Adrenal gland (tissue), 5 donors: Measurements from ENCODE around the gene RBL2.
"Not testable (repeated sequence)": the region's sequence is repeated elsewhere in the genome, so short reads cannot be mapped to it uniquely, and the experiment has no call there.

Experiments
- POLR2A ChIP-seq, 2 donors: fragments of 450-650 bp; IDR thresholded peaks; one replicate each; pipeline ENCODE4 v1.6.1; 2017; ENCODE audit warnings: antibody characterized with exemption in 2 of 2, mild to moderate bottlenecking in 2 of 2, moderate library complexity in 1 of 2
- TF ChIP-seq, protein P1 (sequence below), 6 experiments: fragments of 450-650 bp in 4 of 6; fragments of 200-600 bp in 2 of 6; sonication (generic) in 1 of 6; IDR thresholded peaks; 1 replicate in 5 of 6; 2 replicates in 1 of 6; pipeline versions ENCODE4 v1.5.1 to v1.8.0; 2016 to 2021; ENCODE audit warnings: antibody characterized with exemption in 6 of 6, mild to moderate bottlenecking in 2 of 6, moderate library complexity in 1 of 6
- donor health status: DM: no; HTN: no; CAD: no.

DNA sequence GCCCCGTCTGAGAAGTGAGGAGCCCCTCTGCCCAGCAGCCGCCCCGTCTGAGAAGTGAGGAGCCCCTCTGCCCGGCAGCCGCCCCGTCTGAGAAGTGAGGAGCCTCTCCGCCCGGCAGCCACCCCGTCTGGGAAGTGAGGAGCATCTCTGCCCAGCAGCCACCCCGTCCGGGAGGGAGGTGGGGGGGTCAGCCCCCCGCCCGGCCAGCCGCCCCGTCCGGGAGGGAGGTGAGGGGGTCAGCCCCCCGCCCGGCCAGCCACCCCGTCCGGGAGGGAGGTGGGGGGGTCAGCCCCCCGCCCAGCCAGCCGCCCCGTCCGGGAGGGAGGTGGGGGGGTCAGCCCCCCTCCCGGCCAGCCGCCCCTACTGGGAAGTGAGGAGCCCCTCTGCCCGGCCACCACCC is 105.1 kb downstream of the RBL2 start:
- TF ChIP-seq, protein P1, sequence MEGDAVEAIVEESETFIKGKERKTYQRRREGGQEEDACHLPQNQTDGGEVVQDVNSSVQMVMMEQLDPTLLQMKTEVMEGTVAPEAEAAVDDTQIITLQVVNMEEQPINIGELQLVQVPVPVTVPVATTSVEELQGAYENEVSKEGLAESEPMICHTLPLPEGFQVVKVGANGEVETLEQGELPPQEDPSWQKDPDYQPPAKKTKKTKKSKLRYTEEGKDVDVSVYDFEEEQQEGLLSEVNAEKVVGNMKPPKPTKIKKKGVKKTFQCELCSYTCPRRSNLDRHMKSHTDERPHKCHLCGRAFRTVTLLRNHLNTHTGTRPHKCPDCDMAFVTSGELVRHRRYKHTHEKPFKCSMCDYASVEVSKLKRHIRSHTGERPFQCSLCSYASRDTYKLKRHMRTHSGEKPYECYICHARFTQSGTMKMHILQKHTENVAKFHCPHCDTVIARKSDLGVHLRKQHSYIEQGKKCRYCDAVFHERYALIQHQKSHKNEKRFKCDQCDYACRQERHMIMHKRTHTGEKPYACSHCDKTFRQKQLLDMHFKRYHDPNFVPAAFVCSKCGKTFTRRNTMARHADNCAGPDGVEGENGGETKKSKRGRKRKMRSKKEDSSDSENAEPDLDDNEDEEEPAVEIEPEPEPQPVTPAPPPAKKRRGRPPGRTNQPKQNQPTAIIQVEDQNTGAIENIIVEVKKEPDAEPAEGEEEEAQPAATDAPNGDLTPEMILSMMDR (IDR thresholded peaks at IDR 0.05) = not testable (repeated sequence)
- TF ChIP-seq POLR2A (IDR thresholded peaks at IDR 0.05) = not testable (repeated sequence)
